COR-L47 (cell line): Measurements from ENCODE around the gene BLOC1S4.
"Not testable (repeated sequence)": the region's sequence is repeated elsewhere in the genome, so short reads cannot be mapped to it uniquely, and the experiment has no call there.

Experiments used
- DNase-seq: peaks from one replicate; lab custom pipeline; 2025; lab: John Stamatoyannopoulos, UW

Gene BLOC1S4

DNA sequence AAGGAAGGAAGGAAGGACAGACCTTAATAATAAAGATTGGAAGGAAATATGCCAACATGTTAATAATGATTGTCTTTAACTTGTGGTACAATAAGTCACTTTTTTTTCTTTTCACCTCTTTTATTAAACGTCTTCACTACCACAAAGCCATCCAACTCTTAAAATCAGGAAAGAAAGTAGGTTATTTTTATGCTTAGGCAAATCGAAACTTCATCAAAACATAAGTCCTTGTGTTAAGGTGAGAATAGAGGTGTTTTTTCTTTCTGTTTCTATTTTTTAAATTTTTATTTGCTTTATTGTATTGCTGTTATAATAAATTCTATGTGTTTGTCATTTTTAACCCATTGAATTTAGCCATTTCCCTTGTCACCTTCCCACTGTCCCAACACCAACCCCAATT is 26.5 kb downstream of the BLOC1S4 start:
- DNase-seq, result no peak

DNA sequence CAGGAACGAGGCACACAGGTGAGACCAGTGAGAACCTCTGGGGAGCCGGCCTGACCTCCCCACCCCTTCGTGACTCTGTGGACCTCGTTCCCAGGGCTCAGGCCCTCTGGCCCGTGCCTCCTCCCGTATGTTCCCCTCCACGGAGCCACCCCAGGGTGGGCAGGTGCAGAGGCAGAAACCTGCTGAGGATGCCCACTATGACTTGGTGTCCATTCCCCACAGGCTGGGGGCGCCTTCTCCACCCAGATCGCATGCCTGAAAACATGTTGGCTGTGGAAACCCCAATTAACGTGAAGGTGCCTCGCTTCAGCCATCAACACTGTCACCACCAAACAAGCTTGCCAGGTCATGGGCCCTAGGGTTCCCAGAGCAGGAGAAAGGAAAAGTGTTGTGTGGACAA is 27.0 kb downstream of the BLOC1S4 start:
- DNase-seq, result no peak

DNA sequence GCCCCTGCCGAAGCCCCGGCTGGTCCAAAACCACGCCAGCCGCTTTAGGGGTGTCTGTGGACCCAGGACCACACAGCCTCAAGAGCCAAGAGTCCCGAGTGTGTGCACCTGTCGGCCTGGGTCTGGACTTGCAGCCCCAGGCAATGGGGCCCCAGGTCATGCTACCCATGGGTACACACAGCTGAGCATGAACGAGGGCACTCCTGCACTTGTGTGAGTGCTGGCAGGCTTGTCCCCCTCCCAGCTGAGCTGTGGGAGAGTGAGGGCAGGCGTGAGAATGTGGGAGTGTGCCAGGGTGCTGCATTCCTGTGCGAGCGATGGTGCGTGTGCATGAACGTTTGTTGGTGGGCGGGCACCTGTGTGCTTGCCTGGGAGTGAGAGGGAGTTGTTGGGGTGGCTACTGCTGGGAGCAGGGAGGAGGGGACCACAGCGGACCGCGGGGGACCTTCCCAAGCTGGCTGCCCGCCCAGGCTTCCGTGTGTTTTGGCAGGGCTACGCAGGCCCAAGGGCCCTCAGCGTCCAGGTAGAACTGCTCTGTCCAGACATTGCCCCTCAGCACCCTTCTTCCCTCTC is 30.8 kb downstream of the BLOC1S4 start:
- DNase-seq, result peak; percentile 91

DNA sequence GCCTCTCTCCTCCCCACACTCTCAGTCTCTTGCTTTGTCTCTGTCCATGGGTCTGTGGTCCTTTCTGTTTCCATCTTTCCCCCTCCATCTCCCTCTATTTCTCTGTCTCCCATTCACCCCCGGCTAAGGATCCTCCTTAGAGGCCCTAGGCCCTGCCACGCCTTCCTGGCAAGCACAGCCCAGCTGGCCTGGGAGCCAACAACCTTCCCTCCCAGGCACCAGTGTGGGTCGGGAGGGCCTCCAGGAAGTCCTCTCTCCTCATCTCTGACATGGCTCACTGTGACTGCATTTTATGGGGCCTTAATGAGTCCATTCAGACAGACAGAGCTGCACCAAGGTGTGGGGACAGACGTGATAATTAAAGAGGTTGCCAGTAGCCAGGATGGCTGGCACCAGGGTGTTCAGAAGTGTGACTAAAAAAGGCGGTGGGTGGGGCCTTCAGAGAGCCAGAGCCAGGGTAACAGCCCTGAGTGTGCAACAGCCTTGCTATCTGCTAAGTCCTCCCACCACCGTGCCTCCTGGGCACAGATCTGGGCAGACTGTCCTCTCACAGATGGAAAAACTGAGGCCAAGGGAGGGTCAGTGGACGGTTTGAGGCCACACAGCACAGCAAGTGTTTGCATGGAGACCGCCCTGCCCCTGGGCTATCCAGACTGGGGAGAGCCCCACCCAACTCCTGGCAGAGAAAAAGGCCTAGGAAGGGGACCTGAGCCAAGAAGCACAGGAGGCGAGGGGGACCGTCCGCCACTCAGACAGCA is 31.5 kb downstream of the BLOC1S4 start:
- DNase-seq, result peak; percentile 82

DNA sequence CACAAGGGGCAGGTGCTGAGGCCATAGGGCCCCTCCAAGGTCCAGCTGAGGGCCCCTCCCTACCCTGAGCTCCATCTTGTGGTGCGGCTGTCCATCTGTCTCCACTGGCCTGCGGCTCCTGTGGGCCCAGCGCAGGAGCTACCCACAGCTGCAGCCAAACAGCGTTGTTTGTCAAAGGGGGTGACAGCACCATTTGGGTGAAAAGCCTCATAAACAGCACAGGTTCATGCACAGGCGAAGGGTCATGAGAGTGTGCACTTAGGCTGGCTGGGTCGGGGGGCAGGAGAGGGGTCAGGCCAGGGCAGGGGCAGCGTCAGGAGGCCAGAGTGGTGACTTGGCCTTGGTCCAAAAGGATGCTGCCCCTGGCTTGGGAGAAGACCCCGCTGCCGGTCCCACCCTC is 32.3 kb downstream of the BLOC1S4 start:
- no peak for DNase-seq

DNA sequence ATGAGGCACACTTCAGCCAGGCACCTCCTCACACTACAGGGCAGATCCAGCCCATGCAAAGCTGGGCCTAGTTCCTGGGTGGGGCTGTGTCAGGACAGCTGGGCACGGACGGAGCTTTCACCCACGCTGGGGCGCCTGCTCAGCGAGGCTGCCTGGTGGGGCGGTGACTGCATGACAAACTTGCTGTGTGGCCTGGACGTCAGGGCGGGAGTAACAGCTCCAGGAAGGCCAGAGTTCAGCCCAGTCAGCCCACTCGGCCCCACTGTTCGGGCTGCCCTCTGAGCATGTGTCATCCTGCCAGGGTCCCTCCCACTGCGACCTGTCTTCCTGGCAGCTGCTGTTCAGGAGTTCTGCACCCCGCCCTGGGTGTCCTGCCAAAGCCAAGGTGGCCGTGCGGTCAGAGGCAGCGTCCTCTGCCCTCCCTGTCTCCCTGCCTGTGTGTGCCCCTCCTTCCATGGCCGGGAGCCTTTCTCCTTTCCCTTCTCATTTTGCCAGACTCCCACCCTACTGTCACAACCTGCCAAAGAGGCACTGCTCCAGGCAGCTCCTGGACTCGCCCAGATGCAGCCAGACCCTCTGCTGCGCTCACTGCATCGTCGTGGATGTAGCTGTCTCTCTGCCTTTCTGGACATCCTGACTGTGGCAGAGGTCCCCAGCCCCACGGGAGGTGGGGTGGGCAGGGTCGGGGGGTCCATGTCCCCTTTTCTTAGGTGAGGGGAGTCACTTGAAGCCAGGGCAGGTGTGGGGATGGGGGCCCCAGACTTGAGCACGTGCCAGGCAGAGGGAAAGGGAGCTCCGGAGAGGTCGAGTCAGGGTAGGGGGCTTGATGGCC is 33.6 kb downstream of the BLOC1S4 start:
- DNase-seq, result no peak

DNA sequence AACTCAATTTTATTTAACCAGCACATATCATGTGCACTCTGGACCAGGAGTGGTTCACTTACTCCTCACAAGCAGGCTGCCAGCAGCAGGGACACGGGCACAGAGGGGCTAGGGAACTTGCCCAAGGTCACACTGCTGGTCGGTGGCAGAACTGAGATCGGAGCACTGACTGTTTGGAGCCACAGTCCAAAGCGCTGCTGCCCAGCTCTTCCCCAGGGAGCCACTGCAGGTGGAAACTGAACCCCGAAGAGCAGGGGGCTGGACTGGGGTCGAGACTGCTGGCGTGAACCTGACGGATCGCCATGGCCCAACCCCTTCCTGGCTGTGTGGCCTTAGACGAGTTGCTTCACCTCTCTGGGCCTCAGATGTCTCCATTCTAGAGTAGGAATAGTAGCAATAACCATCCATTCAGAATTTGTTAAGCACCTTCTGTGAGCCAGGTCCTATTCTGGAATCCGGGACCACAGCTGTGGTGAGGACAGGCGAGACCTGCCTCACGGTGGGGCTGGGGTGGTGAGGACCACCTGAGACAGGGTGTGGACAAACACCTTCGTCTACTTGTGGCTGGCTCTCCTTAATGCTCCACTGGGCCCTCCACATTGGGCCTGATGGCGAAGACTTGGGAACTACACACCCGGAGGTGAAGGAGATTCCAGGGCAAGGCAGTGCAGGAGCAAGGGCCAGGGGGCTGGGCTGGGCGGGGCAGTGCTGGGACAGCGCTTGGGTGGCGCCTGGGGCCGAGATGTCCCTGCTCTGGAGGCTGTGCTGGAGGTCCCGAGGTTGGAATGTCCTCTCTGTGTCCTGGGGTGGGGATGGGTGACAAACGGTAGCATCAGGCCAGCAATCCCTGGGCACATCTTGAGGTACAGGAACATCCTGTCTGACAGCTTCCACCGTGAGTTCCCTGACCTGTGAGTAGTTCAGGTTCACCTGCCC is 34.6 kb downstream of the BLOC1S4 start:
- no peak for DNase-seq

DNA sequence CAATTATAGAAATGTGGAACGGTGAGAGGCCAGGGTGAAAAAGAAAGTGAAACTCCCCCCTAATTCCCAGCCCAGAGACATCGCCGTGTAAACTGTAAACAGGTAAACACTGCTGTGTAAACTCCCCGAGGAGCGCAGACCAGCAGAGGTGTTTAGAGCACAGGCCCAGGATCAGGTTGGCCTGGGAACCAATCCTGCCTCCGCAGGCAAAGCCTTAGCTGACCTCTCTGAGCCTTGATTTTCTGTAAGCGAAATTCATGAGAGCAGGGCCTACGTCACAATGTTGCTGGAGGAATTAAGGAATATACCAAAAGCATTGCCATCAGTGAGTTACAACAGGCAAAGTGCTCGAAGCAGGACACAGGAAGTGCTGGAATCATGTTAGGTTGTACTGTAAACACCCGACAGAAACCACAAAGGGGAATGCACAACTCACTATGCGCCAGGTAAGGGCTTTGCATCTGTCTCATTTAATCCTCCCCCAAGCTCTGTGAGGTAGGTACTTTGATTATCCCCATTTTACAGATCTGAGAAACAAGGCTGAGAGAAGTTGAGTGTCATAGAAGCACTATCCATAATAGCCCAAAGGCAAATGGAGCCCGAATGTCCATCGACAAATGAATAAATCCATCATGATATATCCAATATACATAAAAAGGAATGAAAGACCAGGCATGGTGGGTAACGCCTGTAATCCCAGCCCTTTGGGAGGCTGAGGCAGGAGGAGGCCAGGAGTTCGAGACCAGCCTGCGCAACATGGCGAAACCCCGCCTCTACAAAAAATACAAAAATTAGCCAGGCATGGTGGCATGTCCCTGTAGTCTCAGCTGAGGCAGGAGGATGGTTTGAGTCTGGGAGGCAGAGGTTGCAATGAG is 35.9 kb downstream of the BLOC1S4 start:
- DNase-seq, result peak; percentile 16

DNA sequence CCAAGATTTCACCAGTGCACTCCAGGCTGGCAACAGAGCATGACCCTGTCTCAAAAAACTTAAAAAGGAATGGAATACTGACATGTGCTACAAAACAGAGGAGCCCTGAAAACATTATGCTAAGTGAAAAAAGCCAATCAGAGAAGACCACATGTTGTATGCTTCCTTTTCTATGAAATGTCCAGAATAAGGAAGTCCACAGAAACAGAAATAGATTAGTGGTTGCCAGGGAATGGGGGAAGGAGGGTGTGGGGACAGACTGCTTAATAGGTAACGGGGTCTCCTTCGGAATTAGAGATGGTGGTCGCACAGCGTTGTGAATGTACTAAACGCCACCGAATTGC is 36.5 kb downstream of the BLOC1S4 start:
- DNase-seq, result no peak

DNA sequence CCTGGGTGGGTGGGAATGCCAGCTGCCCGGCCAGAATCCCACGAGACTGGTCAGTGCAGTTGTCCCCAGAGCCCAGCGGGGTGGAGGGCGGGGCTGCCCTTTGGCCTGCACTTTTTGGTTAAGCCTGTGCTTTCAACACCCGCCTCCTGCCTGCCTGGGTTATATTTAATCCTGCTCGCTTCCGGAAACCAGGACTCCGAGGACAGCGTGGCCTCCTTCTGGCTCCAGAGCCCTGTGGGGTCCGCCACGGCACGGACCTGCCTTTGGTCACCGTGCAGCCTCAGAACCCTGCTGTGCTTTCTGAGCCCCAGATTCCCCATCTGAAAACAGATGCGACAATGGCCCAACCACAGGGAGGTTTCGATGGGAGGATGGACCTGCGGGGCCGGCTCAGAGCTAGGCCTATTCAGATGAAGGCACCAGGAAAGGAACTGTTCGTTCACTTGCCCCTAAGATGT is 37.2 kb downstream of the BLOC1S4 start:
- DNase-seq, result no peak

DNA sequence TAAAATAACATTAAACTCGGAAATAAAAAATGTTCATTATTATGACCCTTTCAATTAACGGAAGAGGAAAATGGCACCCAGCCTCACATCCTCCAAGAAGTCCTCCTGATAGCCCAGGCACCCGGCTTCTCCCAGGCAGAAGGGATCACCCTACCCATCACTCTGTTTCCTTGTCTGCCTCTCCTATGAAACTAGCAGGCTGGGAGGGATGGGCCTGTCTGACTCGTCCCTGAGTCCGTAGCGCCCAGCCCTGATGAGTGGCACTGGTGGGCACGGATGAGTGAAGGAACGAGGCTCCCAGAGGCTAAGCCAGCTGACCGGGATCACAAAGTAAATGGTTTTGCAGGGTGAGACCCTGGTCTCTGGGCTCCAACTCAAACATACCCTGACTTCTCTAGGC is 37.9 kb downstream of the BLOC1S4 start:
- no peak for DNase-seq

DNA sequence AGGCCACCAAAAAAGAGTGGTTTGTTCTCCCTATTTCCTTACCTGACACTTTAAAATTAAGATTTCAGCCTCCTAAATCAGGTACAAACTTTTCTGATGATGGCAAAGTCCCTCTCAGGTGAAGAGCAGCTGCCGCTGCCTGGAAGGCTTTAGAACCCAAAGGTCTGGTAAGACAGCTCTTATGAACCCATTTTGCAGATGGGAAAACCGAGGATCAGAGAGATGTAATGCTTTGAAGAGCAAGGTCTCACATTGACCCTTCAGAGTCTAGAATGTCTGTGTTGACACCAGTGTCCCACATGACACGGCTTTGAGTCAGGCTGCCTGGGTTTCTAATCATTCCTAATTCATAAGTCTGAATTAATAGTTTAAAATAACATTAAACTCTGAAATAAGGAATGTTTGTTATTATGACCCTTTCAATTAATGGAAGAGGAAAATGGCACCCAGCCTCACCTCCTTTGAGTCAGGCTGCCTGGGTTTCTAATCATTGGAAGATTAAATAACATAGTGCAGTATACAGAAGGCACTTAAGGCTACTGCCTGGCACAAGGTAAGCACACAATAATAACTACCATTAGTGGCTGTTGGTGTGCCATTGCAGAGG is 38.6 kb downstream of the BLOC1S4 start:
- no peak for DNase-seq

DNA sequence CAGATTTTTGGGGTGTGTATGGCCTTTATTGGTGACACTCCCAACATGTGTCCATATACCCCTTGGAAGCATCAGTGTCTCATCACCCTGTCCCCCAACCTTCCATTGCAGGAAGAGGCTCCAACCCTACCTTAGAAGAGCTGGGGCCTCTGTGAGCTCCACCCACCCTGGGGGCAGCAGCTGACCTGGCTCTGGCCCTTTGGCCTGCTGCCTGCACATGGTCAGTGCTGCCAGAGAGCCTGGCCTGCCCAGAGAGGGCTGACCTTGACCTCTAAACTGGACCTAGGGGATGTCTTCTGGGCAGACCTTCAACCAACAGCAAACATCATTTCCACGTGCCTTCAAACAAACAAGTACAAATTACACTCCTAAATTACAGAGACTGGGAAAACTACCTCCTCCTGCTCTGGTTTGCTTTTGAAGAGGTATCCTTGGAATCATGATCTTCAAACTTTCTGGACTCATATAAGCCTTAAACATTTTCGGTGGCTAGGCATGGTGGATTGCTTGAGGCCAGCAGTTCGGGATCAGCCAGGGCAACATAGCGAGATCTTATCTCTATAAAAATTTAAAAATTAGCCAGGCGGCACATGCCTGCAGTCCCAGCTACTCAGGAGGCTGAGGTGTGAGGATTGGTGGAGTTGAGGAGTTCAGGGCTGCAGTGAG is 39.2 kb downstream of the BLOC1S4 start:
- no peak for DNase-seq

DNA sequence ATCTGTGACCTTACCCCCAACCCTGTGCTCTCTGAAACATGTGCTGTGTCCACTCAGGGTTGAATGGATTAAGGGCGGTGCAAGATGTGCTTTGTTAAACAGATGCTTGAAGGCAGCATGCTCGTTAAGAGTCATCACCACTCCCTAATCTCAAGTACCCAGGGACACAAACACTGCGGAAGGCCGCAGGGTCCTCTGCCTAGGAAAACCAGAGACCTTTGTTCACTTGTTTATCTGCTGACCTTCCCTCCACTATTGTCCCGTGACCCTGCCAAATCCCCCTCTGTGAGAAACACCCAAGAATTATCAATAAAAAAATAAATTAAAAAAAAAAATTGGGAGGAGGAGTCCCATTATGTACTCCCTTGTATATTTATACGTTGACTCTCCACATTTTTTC is 40.4 kb downstream of the BLOC1S4 start:
- DNase-seq, result not testable (repeated sequence)

DNA sequence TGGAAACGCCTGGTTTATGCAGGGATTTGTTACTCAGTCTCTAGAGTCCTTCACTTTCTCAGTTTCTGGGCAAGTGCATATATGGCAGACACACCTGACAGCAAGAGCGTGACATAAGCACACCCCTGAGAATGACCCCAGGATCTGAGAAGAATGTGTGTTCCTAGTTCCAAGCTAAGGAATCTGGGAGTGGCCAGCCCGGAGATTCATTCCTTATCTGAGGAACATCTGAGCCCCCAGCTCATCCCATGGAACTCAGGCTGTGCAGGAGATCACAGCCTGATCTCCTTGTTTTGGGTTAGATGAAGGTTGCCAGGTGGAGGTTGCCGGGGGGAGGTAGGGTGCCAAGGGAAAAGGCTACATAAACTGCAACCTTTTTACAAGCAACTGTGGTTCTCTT is 42.8 kb downstream of the BLOC1S4 start:
- no peak for DNase-seq

DNA sequence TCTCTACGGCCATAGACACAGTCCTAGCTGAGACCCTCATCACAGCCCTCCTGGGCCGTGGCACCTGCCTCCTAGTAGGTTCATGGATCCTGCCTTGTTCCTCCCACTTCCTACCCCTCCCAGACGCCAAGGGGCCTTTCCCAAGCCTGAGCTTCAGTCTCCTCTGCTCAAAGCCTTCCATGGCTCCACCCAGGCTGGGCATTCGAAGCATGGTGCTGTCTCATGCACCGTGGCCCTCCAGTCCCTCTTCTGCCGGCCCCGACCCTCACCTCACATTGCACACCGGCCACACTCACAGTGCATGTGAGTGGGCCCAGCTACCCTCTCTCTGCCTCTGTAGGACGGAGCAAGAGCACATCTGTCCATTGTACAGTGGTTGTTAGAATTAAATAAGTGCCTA is 44.9 kb downstream of the BLOC1S4 start:
- DNase-seq, result no peak

DNA sequence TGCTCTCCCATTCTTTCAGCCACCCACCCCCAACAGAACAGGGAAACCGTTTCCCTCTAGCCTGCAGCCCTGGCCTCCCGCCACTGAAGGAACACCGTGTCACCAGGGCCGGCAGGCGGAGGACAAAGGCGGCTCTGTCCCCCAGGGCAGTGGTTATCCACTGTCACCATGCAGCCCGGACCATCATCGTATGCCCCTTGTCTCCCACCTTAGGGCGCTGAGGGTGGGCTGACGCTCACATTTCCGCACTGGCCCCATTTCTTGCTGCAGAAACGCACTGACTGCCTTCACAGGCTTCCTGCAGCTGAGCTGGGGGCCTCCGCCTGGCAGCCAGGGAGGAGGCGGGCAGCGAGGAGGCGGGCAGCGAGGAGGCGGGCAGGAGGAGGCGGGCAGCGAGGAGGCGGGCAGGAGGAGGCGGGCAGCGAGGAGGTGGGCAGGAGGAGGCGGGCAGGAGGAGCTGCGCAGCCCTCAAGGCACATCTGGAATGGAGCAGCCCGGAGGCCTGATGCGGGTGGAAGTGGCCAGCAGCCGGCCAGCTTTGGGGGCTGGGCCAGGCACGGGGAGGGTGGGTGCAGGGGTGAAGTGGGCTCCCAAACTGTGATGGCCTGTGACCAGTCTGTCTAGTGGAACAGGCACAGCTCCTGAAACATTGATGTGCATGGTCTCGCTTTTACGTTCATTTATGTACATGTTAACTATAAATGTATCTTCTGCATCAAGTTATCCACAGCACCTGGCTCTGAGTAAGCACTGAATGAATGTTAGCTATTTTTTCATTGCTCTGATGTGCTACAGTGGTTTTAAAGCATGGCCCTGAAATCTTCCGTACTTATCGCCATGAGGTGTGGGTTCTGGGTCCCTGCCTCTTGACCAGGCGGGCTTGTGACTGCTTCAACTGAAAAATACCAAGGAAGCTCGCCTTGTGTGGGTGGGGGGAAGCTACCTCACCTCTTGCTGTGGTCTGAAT is 46.0 kb downstream of the BLOC1S4 start:
- DNase-seq, result no peak

DNA sequence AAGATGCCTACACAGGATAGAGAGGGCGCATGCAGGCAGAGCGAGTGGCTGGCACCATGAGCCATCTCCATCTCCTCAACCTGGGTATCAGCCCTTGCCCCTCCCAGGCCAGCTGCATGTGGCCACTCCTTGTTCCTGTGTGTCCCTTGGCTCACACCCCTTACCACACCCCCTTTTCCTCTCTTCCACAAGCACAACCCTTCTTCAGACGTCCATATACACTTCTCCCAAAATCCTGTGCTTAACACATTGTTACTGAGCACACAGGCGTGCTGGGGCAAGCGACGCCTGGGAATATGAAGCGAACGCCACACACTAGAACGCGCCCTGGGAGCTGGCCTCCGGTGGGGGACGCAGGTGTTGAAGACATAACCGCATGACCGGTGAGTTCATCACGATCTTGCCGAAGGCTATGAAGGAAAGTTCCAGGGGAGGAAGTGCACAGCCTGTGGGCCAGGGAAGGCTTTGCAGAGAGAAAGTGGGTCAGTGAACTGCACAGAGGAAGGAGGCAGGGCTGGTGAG is 47.4 kb downstream of the BLOC1S4 start:
- DNase-seq, result no peak
